Bone marrow (tissue), 2 donors: ENCODE results near the gene ZNF91.
"Not testable (repeated sequence)": the region's sequence is repeated elsewhere in the genome, so short reads cannot be mapped to it uniquely, and the experiment has no call there.

ENCODE experiments used
- DNase-seq, 2 donors: peaks; one replicate each; lab custom pipeline; 2025; lab: John Stamatoyannopoulos, UW

The ZNF91 gene

DNA sequence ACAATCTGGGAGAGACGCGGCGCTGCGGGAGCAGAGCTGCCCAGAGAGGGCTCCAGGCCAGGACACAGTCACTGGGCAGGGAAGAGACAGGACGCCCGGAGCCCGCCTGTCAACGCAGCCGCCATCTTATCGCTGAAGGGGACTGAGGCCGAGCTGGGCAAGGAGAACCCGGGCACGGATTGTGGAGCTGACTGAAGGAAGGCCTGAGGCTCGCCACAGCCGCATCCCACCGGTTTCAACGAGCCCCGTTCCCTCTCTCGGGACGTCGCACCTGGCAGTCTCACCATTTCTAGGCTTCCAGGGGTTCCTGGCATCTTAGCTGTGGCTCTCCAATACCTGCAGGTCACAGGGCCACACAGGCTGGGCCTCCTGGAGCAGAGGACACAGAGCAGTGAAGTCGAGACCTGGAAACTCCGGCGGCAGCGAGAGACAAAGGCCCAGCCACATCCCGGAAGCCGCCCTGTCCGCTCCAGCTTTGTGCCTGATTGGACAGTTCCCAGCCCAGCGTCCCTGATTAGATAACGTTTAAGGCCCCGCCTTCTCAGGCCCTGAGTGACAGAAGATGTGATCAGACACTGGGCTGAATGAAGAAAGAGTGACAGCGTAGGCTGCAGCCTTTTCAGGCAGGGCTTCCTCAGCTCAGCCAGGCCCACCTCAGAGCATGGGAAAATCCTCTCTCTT lies at the start of gene ZNF91:
TSS of gene ZNF91 (minus strand) at position 431 of the 681 bp plus-strand sequence. CDS start at position 314, 117 bp downstream.
- DNase-seq: peak; percentile 80 to 95

DNA sequence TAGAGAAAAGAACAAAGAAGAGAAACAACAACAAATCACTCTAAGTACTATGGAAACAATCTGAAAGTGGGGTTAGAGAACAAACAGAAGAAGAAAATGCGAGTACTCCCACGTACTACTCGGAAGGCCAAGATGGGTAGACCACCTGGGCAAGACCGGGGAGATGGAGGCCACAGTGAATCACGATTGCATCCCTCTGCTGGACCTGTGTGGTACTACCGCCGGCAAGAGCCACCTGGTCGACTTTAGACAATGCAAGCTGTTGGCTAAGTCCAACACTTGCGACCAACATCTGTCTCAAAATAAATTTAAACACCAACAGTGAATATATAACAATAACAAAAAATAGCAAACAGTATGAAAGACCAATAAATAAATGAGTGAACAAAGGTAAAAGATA lies 45.5 kb upstream of the ZNF91 start:
- no peak for DNase-seq

DNA sequence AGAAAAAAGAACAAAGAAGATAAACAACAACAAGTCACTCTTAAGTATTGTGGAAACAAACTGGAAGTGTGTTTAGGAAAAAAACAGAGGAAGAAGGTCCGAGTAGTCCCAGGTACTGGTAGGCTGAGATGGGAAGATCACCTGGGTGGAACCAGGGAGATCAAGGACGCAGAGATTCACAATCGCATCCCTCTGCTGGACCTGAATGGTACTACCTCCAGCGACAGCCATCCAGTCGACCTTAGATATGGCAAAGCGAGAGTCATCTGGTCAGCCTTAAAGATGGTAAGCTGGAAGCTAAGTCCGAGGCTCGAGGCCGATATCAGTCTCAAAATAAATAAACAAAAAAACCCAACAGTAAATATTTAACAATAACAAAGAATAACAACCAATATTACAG lies 44.9 kb upstream of the ZNF91 start:
- no peak for DNase-seq

DNA sequence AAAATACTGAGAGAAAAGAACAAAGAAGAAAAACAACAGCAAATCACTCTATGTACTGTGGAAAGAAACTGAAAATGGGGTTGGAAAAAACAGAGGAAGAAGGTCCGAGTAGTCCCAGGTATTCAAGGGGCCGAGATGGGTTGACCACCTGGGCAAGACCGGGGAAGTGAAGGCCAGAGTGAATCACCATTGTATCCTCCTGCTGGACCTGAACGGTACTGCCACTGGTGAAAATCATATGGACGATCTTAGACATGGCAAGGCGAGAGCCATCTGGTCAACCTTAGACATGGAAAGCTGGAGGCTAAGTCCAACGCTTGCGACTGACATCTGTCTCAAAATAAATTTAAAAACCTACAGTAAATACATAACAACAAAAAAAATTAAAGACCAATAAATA lies 44.4 kb upstream of the ZNF91 start:
- DNase-seq: no peak

DNA sequence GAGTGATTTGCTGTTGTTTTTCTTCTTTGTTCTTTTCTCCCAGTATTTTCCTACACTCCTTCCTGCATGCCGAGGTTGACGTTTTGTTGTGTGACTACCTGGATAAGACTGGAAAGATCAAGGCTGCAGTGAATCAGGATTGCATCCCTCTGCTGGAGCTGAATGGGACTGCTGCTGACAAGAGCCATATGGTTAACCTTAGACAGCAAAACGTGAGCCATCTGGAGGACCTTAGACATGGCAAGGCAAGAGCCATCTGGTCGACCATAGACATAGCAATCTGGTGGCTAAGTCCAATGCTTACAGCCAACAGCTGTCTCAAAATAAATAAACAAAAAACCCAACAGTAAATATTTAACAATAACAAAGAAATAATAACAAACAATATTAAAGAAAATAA lies 42.6 kb upstream of the ZNF91 start:
- no peak for DNase-seq

DNA sequence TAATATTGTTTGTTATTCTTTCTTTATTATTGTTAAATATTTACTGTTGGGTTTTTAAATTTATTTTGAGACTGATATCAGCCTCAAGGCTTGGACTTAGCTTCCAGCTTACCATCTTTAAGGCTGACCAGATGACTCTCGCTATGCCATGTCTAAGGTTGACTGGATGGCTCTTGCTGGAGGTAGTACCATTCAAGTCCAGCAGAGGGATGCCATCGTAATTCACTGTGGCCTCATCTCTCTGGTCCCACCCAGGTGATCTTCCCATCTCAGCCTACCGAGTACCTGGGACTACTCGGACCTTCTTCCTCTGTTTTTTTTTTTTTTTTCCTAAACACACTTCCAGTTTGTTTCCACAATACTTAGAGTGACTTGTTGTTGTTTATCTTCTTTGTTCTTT lies 41.7 kb upstream of the ZNF91 start:
- DNase-seq: no peak

DNA sequence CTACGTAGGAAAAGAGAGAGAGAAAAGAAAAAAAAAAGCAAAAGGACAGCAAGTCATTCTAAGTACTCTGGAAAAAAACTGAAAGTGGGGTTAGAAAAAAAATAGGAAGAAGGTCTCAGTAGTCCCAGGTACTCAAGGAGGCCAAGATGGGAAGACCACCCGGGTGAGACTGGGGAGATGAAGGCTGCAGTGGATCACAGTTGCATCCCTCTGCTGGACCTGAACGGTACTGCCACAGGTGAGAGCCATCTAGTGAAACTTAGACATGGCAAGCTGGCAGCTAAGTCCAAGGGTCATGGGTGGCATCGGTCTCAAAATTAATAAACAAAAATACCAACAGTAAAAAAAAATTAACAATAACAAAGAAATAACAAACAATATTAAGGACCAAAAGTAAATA lies 41.0 kb upstream of the ZNF91 start:
- DNase-seq: no peak

DNA sequence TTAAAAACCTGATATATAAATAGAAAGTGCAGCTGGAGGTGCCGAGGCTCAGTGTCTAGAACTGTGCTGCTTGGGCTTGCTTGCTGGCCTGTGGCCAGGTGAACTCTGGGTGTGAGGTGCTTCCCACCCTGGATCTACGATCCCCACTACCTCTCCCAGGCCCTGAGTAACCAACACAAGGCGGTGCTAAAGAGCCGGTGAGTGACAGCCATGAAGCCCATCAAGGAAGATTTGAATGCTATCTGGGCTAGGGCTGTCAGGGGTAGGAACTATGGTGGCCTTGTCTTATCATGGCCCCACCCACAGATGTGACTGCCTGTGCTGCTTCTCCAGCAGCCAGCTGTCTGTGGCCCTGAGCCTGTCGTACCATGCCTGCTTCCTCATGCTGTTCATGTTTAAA lies 25.6 kb upstream of the ZNF91 start:
- no peak for DNase-seq

DNA sequence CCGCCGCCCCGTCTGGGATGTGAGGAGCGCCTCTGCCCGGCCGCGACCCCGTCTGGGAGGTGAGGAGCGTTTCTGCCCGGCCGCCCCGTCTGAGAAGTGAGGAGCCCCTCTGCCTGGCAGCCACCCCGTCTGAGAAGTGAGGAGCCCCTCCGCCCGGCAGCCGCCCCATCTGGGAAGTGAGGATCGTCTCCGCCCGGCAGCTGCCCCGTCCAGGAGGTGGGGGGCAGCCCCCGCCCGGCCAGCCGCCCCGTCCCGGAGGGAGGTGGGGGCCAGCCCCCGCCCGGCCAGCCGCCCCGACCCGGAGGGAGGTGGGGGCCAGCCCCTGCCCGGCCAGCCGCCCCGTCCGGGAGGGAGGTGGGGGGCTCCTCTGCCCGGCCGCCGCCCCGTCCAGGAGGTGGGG lies 24.0 kb upstream of the ZNF91 start:
- not testable (repeated sequence) for DNase-seq

DNA sequence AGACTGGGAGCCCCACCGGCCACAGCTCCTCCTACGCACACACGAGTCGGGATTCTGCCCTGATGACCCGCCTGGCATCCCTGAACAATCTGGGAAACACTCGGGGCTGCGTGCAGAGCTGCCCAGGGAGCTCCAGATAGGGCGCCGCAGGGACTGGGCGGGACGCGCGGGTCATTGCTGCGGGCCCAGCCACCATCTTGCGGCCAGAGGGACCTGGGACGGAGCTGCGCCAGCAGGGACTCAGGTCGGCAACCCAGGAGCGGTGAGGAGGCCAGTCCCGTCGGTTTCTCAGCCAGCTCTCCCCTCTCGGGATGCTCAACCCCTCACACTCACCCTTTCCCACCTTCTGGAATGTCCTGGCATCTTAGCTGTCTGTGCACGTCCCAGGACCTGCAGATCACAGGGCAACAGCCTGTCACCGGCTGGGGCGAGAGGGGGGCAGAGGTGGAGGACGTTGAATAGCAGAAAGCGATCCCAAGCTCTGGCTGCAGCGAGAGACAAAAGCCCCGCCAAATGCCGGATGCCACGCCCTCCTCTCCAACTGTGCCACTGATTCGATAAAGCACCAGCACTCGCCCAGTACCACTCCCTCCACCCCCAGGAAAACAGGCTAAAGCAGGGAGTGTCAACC lies 20.4 kb upstream of the ZNF91 start:
- DNase-seq: no peak

DNA sequence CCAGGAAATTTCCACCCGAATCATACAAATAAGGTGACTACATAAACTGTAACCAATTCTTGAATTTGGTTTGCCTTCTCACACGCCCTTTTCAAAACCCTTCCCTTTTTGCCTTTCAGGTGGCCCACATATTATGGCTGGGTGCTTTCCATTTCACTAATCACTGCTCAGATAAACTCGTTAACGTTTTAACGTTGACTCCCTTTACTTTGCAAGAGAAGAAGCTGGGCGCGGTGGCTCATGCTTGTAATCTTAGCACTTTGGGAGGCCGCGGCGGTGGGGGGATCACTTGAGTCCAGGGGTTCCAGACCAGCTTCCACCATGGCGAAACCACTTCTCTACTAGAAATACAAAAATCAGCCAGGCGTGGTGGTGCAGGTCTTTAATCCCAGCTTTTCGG lies 19.8 kb upstream of the ZNF91 start:
- no peak for DNase-seq

DNA sequence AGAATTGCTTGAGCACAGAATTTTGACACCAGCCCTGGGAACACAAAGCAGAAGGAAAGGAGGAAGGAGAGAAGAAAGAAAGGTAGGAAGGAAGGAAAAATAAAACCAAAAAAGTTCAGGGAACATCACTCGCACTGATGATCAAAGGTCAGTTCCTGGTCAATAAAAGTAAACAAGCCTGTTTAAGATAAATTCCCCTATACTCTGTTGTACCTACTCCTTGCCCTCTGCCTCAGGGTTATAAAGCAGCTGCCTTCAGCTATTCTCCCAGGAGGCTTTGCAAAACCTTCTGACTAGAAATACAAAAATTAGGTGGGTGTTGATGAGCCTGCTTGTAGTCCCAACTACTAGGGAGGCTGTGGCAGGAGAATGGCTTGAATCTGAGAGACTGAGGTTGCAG lies 14.9 kb upstream of the ZNF91 start:
- DNase-seq: no peak

DNA sequence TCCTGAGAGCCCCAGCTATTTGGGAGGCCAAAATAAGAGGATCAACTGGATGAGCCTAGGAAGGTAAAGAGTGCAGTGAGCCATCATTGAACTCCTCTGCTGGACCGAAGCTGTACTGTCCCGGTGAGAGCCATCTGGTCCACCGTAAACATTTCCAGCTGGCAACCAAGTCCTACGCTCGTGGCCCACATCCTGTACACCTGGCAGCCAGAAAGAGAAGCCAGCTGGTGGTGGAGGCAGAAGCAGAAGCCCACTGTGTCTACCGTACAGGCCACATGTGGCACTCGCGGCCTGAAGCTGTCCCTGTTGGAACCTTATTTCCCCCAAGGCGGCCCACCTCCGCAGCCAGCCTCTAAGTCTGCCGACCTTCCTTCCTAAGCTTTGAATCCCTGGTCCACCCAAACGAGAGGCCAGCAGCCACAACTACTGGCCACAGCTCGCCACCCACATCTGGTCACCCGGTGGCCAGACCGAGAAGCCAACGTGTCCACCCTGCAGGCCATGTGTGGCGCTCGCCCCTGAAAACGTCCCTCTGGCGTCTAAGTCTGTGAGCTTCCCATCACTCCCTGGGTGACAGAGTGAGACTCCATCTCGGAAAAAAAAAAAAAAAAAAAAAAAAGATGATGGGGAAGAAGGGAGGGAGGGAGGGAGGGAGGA lies 14.2 kb upstream of the ZNF91 start:
- DNase-seq: no peak

DNA sequence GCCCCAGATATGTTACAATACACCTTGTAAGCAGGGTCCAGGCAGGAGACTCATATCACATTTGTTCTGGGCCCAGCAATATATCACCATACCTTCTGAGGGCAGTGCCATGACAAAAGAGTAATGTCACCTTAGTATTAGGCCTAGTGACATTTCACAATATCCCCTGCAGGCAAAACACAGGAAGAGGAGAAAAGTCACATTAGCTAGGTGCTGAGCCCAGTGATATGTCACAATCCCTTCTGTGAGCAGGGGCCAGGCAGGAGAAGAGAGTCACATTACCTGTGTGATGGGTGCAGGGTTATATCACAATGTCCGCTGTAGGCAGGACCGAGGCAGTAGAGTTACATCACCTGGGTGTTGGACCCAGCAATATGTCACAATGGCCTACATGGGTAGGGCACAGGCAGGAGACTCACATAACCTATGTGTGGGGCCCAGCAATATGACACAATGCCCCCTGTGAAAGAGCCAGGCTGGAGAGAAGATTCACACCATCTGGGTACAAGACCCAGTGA lies 12.4 kb upstream of the ZNF91 start:
- DNase-seq: no peak

DNA sequence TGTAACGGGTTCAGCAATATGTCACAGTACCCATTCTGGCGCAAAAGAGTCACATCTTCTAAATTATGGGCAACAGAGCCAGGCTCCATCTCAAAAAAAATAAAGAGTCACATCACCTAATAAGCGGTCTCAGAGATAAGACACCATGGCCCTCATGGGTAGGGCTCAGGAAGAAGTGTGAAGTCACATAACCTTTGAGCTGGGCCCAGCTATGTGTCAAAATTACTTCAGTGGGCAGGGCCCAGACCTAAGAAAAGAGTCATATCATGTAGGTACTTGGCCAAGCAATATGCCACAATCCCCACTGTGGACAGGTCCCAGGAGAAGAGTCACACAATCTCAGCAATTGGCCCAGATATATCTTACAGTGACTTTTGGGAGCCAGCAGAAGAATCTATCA lies 11.4 kb upstream of the ZNF91 start:
- DNase-seq: no peak

DNA sequence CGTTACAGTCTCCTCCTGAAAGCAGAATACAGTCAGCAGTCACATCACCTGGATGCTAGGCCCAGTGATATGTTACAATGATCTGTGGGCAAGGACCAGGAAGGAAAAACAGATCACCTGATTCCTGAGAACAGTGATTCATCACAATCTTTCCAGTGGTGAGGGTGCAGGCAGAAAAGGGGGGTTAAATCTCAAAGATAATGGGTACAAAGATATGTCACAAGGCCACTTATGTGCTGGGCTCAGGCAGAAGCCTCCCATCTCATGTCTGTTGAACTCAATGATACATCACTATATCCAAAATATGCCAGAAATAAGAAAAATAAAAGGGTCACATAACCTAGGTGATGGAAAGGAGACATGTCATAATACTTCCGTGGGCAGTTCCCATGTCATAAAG lies 10.8 kb upstream of the ZNF91 start:
- no peak for DNase-seq

DNA sequence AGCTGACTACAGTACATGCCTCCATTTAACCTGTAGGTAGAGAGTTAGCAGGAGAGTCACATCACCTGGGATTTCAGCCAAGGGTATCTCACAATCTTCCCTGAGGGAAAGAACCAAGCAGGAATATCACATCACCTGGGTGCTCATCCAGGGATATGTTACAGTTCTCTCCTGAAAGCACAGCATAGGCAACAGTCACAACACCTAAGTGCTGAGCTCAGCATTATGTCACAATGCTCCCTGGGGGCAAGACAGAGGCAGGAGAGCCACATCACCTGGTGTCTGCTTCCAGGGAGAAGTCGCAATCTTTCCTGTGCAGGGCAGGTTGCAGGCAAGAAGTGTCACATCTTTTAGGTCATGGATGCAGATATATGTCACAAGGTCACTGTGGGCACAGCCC lies 9.4 kb upstream of the ZNF91 start:
- DNase-seq: no peak

DNA sequence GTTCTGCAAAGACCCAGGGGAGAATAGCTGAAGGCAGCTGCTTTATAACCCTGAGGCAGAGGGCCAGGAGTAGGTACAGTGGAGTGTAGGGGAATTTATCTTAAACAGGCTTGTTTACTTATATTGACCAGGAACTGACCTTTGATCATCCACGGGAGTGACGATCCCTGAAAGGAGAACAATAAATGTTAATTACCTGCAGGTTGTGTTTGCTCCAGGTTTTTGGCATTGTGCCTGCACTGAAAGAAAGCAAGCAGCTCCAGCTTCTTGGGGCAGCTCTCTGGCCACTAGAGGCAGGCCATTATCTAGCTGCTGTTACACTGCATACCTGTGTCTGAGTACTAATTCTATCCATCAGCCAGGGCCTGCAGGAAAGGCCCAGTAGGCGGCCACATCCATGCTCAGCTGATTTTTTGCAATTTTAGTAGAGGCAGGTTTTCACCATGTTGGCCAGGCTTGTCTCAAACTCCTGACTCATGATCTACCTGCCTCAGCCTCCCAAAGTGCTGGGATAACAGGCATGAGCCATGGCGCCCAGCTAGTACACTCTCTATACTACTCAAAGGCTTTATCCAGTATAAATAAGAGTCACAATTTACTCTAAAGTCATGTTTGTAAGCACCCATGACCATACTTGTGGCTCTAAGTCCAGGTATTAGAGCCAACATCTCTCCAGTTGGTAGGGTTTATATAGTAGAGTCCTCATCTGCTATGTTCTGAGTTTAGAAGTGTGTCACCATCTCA lies 8.5 kb upstream of the ZNF91 start:
- no peak for DNase-seq

DNA sequence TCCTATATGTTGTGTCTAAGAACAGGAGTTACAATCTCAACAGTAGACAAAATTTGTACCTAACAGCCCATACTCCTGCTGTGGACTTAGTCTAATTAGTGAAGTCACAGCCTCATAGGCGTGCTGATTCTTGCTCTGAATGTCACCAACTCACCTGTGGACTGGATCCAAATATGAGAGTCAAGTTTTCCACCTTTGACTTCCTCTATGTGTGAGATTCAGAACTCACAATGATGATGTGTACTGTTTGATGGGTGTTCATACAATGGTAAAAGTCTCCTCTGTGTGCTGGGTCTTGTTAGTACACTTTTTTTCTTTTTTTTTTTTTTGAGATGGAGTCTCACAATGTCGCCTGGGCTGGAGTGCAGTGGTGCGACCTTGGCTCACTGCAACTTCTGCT lies 7.8 kb upstream of the ZNF91 start:
- no peak for DNase-seq

DNA sequence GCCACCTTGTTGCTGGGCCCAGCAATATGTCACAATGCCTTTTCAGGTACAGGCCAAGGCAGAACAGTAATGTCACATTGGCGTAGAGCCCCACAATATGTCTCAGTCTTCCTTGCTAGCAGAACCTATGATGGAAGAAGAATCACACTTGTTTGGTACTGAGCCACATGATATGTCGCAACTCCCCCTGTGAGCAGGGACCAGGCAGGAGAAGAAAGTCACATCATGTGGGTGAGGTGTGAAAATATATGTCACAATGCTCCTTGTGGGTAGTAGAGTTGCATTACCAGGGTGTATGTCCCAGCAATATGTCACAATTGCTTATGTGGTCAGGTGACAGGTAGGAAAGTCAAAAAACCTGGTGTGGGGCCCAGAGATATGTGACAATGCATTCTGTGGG lies 7.1 kb upstream of the ZNF91 start:
- DNase-seq: no peak

DNA sequence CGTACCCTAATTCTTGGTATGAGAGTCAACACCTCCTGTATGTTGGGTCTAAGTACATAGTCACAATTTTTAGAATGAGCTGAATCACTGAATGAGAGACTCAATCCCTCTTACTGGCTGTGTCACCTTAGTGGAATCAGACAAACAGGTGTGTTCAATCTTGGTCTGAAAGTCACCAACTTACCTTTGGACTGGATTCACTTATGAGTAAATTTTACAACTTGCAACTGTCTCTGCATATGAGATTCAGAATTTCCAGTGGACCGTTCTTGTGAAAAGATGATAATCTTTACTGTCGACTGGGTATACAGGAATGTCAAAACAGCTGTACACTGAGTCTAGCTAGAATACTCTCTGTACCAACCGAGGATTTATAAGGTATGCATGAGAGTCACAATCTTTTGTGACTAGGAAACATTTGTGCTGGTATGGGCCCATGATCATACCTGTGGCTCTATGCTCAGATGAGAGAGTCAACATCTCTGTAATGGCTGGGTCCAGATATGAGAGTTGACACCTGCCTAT lies 5.9 kb upstream of the ZNF91 start:
- no peak for DNase-seq

DNA sequence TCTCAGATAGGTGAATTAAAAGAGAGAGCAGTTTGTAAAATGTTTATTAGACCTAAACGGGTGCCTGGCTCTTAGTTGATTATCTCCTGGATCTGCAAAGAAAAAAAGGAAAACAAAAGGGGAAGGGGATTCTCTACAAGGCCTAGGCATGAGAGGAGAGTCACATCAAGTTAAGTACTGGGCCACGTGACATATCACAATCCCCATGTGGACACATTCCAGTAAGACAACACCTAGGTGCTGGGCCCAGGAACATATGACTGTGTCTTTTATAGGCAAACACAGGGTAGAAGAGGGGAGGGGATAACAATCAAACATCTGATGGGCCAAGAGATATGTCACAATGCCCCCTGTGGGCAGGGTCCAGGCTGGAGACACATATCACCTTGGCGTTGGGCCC lies 4.2 kb upstream of the ZNF91 start:
- DNase-seq: no peak
